ENCODE results near the gene AKNA.

GRCh38 chr9:114348261-114348905, 39.4 kb downstream of the AKNA start:
- TF ChIP-seq, protein P1, sequence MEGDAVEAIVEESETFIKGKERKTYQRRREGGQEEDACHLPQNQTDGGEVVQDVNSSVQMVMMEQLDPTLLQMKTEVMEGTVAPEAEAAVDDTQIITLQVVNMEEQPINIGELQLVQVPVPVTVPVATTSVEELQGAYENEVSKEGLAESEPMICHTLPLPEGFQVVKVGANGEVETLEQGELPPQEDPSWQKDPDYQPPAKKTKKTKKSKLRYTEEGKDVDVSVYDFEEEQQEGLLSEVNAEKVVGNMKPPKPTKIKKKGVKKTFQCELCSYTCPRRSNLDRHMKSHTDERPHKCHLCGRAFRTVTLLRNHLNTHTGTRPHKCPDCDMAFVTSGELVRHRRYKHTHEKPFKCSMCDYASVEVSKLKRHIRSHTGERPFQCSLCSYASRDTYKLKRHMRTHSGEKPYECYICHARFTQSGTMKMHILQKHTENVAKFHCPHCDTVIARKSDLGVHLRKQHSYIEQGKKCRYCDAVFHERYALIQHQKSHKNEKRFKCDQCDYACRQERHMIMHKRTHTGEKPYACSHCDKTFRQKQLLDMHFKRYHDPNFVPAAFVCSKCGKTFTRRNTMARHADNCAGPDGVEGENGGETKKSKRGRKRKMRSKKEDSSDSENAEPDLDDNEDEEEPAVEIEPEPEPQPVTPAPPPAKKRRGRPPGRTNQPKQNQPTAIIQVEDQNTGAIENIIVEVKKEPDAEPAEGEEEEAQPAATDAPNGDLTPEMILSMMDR (IDR thresholded peaks at IDR 0.05; ENCODE audit: insufficient read depth, low read depth, low read length), result no peak
- no peak for TF ChIP-seq EZH2 (IDR thresholded peaks at IDR 0.05; ENCODE audit: insufficient read depth, low read length)
